ENCODE results near the gene PLCL2. TPM values are rescaled to one million over a fixed set of nuclear protein-coding genes. Genes with fewer than 3 reads are reported as not detected.
A peak's percentile ranks its signal among the peaks of the same experiment; 100 is the strongest.

The PLCL2 gene
- total and polyA plus RNA-seq, 10 of the 15 experiments (the other 5 are each of a cell fraction or from before 2014, with no cell fraction given), result 7.5 to 37.3 (median 21.7) TPM

DNA sequence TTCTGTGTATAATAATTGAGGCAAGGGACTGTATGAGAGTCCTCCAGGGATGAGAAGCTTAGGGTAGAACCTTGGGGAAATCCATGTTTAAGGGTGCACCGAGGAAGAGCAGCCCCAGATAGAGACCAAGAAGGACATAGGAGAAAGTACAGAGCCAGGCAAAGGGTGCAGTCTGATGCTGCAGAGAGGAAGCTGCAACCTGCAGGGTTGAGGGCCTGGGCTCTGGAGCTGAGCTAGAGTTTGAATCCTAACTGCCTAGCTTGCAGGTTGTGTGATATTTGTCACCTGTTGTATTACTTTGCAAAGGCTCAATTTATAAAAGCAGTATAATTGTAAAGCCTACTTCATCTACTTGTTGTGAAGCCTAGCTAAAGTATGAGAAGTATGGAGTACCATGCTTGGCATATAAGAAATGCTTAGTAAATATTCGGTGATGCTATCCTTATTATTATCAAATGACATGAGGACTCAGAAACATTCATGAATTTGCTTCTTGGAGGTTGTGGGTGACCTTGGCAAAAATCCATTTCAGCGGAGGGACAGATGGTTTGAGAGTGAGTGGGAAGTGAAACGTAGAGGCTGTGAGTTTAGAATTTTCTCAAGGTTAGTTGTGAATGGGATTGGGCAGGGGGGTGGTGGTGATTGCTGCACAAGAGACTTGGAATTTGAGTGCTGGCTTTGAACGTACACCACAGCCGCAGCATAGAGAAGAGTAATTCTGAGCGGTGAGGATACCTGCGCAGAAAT, 43.8 kb downstream of the PLCL2 start:
- WGBS (ENCODE audit: insufficient coverage, insufficient replicate concordance, low lambda C conversion rate, missing lambda C conversion rate), result 26% methylated on average over 5 of the region's 8 CpGs
- no TSS peak for BruUV-seq (replicated peaks)
- DNase-seq (ENCODE audit: low read depth, low spot score) (no peak), ATAC-seq (peak; percentile 69), FAIRE-seq (no peak)
- in situ Hi-C loops (cut with MboI) (no loop called here), intact Hi-C loops (cut with micrococcal nuclease; ENCODE audit: unreplicated experiment) (loop anchor here (5.0 kb wide), 5 partner anchors 41 to 304 kb away; no protein-coding TSS in a partner anchor)
- H2AFZ ChIP-seq (ENCODE audit: control insufficient read depth, low read depth, low read length), result no peak overlapping the region
- ChIA-PET RAD21 (ENCODE audit: unreplicated experiment) (interaction anchor here (0.7 to 3.4 kb wide), 29 partner anchors 10 to 303 kb away, joined by 3 to 34 read pairs (median 7); partner anchors contain the start of gene PLCL2), POLR2A (interaction anchor here (1.0 to 2.5 kb wide), 10 partner anchors 10 to 96 kb away, joined by 3 to 12 read pairs (median 4); no protein-coding TSS in a partner anchor), SMC1A (ENCODE audit: uncharacterized antibody, unreplicated experiment) (interaction anchor here (0.6 to 5.3 kb wide), 41 partner anchors 10 to 304 kb away, joined by 3 to 51 read pairs (median 5); partner anchors contain the start of gene PLCL2), CTCF (interaction anchor here (0.6 to 3.6 kb wide), 36 partner anchors 7 to 1668 kb away, joined by 3 to 52 read pairs (median 4); no protein-coding TSS in a partner anchor)
- peaks cover 83% of the 10 kb centered on the region for H3K79me2 ChIP-seq (ENCODE audit: control insufficient read depth, insufficient read depth, low read length)
- H3K27ac ChIP-seq (ENCODE audit: control insufficient read depth, insufficient read depth), result peak overlapping the region; percentile 63
- H4K20me1 ChIP-seq (ENCODE audit: control insufficient read depth, insufficient read depth), result no peaks in the 10 kb centered on the region
- peak overlapping the region; percentile 78 for H3K4me2 ChIP-seq (ENCODE audit: control insufficient read depth, insufficient read depth)
- H3K9me3 ChIP-seq (replicated peaks; ENCODE audit: control insufficient read depth, insufficient read depth, low read length), result peaks cover 15% of the 10 kb centered on the region
- H3K27me3 ChIP-seq (replicated peaks in 1 of 2; ENCODE audit: control insufficient read depth in 2 of 2, insufficient read depth in 2 of 2, low read length in 1 of 2), result no peaks in the 10 kb centered on the region
- peaks cover 66% of the 10 kb centered on the region for H3K4me1 ChIP-seq (ENCODE audit: control insufficient read depth, insufficient read depth, low read length)
- H3K4me3 ChIP-seq, result 0 out of 2 replicates have a peak overlapping the region, but pooled peaks have one; percentile 4
- peaks cover 2% of the 10 kb centered on the region in 2 experiments; a peak in 3 of 4 replicates for H3K36me3 ChIP-seq (ENCODE audit: control insufficient read depth in 2 of 2, insufficient read depth in 2 of 2, low read length in 1 of 2)
- H3K9ac ChIP-seq (ENCODE audit: control insufficient read depth, insufficient read depth, low read length), result peak overlapping the region; percentile 36
- TF ChIP-seq IKZF2 (IDR thresholded peaks at IDR 0.05), result peak in 1 of 2 experiments; percentile 37; a peak in 2 of 4 replicates
- no peak for TF ChIP-seq SMAD5 (IDR thresholded peaks at IDR 0.05; ENCODE audit: low read depth)
- no peak for TF ChIP-seq CHD4 (IDR thresholded peaks at IDR 0.05)
- peak; percentile 51 for TF ChIP-seq SMAD1 (IDR thresholded peaks at IDR 0.05; ENCODE audit: low read depth, partially characterized antibody)
- TF ChIP-seq, protein P1, sequence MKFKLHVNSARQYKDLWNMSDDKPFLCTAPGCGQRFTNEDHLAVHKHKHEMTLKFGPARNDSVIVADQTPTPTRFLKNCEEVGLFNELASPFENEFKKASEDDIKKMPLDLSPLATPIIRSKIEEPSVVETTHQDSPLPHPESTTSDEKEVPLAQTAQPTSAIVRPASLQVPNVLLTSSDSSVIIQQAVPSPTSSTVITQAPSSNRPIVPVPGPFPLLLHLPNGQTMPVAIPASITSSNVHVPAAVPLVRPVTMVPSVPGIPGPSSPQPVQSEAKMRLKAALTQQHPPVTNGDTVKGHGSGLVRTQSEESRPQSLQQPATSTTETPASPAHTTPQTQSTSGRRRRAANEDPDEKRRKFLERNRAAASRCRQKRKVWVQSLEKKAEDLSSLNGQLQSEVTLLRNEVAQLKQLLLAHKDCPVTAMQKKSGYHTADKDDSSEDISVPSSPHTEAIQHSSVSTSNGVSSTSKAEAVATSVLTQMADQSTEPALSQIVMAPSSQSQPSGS (IDR thresholded peaks at IDR 0.05; ENCODE audit: low read length), result peak; percentile 44; the same call in 1 of the 2 replicates
- no peak for TF ChIP-seq ZNF274 (IDR thresholded peaks at IDR 0.05; ENCODE audit: insufficient read depth, insufficient read length)
- TF ChIP-seq, protein P2, sequence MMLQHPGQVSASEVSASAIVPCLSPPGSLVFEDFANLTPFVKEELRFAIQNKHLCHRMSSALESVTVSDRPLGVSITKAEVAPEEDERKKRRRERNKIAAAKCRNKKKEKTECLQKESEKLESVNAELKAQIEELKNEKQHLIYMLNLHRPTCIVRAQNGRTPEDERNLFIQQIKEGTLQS (IDR thresholded peaks at IDR 0.05; ENCODE audit: borderline replicate concordance, extremely low read depth, low read depth, low read length), result no peak
- TF ChIP-seq MYB (IDR thresholded peaks at IDR 0.05; ENCODE audit: borderline replicate concordance, low read depth, low read length), result no peak
- 0 out of 2 replicates have a peak, but pooled peaks have one; percentile 18 for TF ChIP-seq EED (IDR thresholded peaks at IDR 0.05; ENCODE audit: low read depth)
- 0 out of 2 replicates have a peak, but pooled peaks have one; percentile 44 for TF ChIP-seq TCF12 (IDR thresholded peaks at IDR 0.05; ENCODE audit: low read depth, low read length)
- peak; percentile 41; the same call in 1 of the 2 replicates for TF ChIP-seq SPI1 (IDR thresholded peaks at IDR 0.05; ENCODE audit: borderline replicate concordance, insufficient read depth, low read depth, low read length)
- TF ChIP-seq ZZZ3 (IDR thresholded peaks at IDR 0.05; ENCODE audit: control insufficient read depth, insufficient read length, low read depth), result no peak
- no peak for TF ChIP-seq RAD21 (IDR thresholded peaks at IDR 0.05; ENCODE audit: insufficient read depth, low read depth, low read length)
- TF ChIP-seq RUNX3 (IDR thresholded peaks at IDR 0.05; ENCODE audit: low read length), result peak; percentile 34
- TF ChIP-seq, protein P3, sequence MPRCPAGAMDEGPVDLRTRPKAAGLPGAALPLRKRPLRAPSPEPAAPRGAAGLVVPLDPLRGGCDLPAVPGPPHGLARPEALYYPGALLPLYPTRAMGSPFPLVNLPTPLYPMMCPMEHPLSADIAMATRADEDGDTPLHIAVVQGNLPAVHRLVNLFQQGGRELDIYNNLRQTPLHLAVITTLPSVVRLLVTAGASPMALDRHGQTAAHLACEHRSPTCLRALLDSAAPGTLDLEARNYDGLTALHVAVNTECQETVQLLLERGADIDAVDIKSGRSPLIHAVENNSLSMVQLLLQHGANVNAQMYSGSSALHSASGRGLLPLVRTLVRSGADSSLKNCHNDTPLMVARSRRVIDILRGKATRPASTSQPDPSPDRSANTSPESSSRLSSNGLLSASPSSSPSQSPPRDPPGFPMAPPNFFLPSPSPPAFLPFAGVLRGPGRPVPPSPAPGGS (IDR thresholded peaks at IDR 0.05; ENCODE audit: borderline replicate concordance, insufficient read depth, low read depth, low read length, poor library complexity, severe bottlenecking), result peak; percentile 10

All from GM12878 (cell line).